Coronary artery (tissue), 2 donors: ENCODE measurements around the gene OR10G6.
"Not testable (repeated sequence)": the region's sequence is repeated elsewhere in the genome, so short reads cannot be mapped to it uniquely, and the experiment has no call there.

Source experiments
- DNase-seq: peaks from one replicate; pipeline ENCODE4 v3.0.0-alpha.2; 2017; ENCODE audit warnings: low spot score
- H3K27ac ChIP-seq, 2 donors: fragments of 200-600 bp; sonication (generic); one replicate each; pipeline ENCODE4 v1.5.1; 2016 to 2019
- H3K4me3 ChIP-seq: fragments of 200-600 bp; sonication (generic); 2 replicates; pipeline ENCODE4 v1.5.1; 2016; ENCODE audit warnings: mild to moderate bottlenecking, moderate library complexity
- CTCF ChIP-seq: fragments of 200-600 bp; sonication (generic); IDR thresholded peaks from one replicate; pipeline ENCODE4 v1.5.1; 2019; ENCODE audit warnings: antibody characterized with exemption

Gene OR10G6

GRCh38 chr11:123995119-123995518 lies at the start of gene OR10G6:
OR10G6 (minus strand) TSS chr11:123995161; CDS start chr11:123995161, 0 bp downstream.
- no peak for DNase-seq
- Histone ChIP-seq H3K27ac (no peak within 1 kb of the TSS), H3K4me3 (no peak within 1 kb of the TSS)
- no peak for TF ChIP-seq CTCF

- no peak overlapping the region for H3K4me3 ChIP-seq
- H3K27ac ChIP-seq = no peak overlapping the region
- TF ChIP-seq CTCF = no peak
- no peak for DNase-seq
Measured at GRCh38 chr11:124043420-124043819, 48.5 kb upstream of the OR10G6 start.

GRCh38 chr11:124041254-124041653 lies 46.3 kb upstream of the OR10G6 start, which contains the start of gene OR10G7:
OR10G7 (minus strand) TSS chr11:124041325; CDS start chr11:124039001, 2,324 bp downstream.
- Histone ChIP-seq H3K4me3 (no peak within 1 kb of the TSS), H3K27ac (no peak within 1 kb of the TSS)
- TF ChIP-seq CTCF = no peak
- DNase-seq = no peak

- H3K27ac ChIP-seq = no peak overlapping the region
- no peak for TF ChIP-seq CTCF
- no peak overlapping the region for H3K4me3 ChIP-seq
- DNase-seq = no peak
Measured at GRCh38 chr11:124039557-124039956, 44.6 kb upstream of the OR10G6 start.

GRCh38 chr11:124036666-124037065 lies 41.7 kb upstream of the OR10G6 start:
- no peak for DNase-seq
- no peak for TF ChIP-seq CTCF
- Histone ChIP-seq H3K27ac (no peak overlapping the region), H3K4me3 (no peak overlapping the region)

- TF ChIP-seq CTCF = no peak
- no peak for DNase-seq
- Histone ChIP-seq H3K4me3 (no peak within 1 kb of the TSS), H3K27ac (no peak within 1 kb of the TSS)
Measured at GRCh38 chr11:124026498-124026897, 31.5 kb upstream of the OR10G6 start, which contains the start of gene OR10G8. OR10G8 (plus strand) TSS chr11:124026798; CDS start chr11:124029623, 2,825 bp downstream.

GRCh38 chr11:124015837-124016236 lies 20.9 kb upstream of the OR10G6 start:
- not testable (repeated sequence) for H3K27ac ChIP-seq, DNase-seq, H3K4me3 ChIP-seq

- H3K27ac ChIP-seq = no peak within 1 kb of the TSS
- no peak for DNase-seq
- TF ChIP-seq CTCF = no peak
- H3K4me3 ChIP-seq = no peak within 1 kb of the TSS
Measured at GRCh38 chr11:124012697-124013096, 17.7 kb upstream of the OR10G6 start, which contains the start of gene OR10G4. OR10G4 (plus strand) TSS chr11:124012997; CDS start chr11:124015575, 2,578 bp downstream.
